Stimulated activated memory B cell treated with anti-CD40 and anti-IgM and Interleukin-4, amounts not matched to agents 10 μg/mL and 1 μg/mL and 100 μg/mL, for 72 hours (primary cell): ENCODE results near the gene ZNF512.
"Not testable (repeated sequence)": the region's sequence is repeated elsewhere in the genome, so short reads cannot be mapped to it uniquely, and the experiment has no call there.

ENCODE experiments used
- ATAC-seq: fragments of 150-1000 bp; cut with Tn5 transposase; 2 replicates; pipeline ENCODE4 v1.10.0; 2021
- H3K27ac Mint-ChIP-seq: one replicate; pipeline ENCODE4 v1.8.0; 2022; ENCODE audit warnings: mild to moderate bottlenecking, mixed read lengths
- H3K27me3 Mint-ChIP-seq: one replicate; pipeline ENCODE4 v1.8.0; 2022; ENCODE audit warnings: mixed read lengths
- H3K36me3 Mint-ChIP-seq: one replicate; pipeline ENCODE4 v1.8.0; 2022; ENCODE audit warnings: mixed read lengths
- H3K4me1 Mint-ChIP-seq: one replicate; pipeline ENCODE4 v1.8.0; 2022; ENCODE audit warnings: mixed read lengths
- H3K4me3 Mint-ChIP-seq: one replicate; pipeline ENCODE4 v1.8.0; 2022; ENCODE audit warnings: mild to moderate bottlenecking, moderate library complexity, mixed read lengths
- H3K9me3 Mint-ChIP-seq: one replicate; pipeline ENCODE4 v1.8.0; 2022; ENCODE audit warnings: mixed read lengths

ZNF512 gene, protein sequence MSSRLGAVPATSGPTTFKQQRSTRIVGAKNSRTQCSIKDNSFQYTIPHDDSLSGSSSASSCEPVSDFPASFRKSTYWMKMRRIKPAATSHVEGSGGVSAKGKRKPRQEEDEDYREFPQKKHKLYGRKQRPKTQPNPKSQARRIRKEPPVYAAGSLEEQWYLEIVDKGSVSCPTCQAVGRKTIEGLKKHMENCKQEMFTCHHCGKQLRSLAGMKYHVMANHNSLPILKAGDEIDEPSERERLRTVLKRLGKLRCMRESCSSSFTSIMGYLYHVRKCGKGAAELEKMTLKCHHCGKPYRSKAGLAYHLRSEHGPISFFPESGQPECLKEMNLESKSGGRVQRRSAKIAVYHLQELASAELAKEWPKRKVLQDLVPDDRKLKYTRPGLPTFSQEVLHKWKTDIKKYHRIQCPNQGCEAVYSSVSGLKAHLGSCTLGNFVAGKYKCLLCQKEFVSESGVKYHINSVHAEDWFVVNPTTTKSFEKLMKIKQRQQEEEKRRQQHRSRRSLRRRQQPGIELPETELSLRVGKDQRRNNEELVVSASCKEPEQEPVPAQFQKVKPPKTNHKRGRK

GRCh38 chr2:27582695-27583389 is at the start of gene ZNF512:
Gene ZNF512, plus strand, starts transcription at chr2:27583042. Its CDS starts 71 bp downstream, at chr2:27583113.
- peak within 1 kb of the TSS; percentile 87 for H3K27ac Mint-ChIP-seq
- peaks cover 34% of the 10 kb centered on the region for H3K36me3 Mint-ChIP-seq
- H3K27me3 Mint-ChIP-seq = no peaks in the 10 kb centered on the region
- peaks cover 44% of the 10 kb centered on the region for H3K4me1 Mint-ChIP-seq
- peaks cover 4% of the 10 kb centered on the region for H3K9me3 Mint-ChIP-seq
- ATAC-seq = peak; percentile 97
- H3K4me3 Mint-ChIP-seq = peak within 1 kb of the TSS; percentile 97

DNA sequence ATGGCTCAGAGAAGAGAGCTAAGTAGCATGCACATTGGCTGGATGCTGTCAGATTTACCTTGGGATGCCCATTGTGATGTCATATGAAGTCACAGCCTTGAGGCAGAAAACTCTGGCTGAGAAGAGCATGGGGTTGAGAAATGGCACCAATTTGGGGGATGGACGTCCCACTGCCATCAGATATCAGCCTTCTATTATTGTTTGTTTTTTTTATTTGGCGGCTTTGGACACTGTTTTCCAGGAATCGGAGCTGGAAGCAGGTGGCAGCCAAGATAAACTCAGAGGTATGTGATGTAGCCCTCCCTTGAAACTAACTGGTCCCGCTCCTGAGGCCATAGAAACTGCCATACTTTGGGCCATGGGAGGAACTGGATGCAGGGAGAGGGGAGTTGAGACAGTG is 45.6 kb upstream of the ZNF512 start:
- Mint-ChIP-seq H3K4me3 (no peak overlapping the region), H3K27ac (no peak overlapping the region), H3K27me3 (peaks cover 23% of the 10 kb centered on the region), H3K4me1 (no peaks in the 10 kb centered on the region), H3K36me3 (no peaks in the 10 kb centered on the region), H3K9me3 (no peaks in the 10 kb centered on the region)
- no peak for ATAC-seq

DNA sequence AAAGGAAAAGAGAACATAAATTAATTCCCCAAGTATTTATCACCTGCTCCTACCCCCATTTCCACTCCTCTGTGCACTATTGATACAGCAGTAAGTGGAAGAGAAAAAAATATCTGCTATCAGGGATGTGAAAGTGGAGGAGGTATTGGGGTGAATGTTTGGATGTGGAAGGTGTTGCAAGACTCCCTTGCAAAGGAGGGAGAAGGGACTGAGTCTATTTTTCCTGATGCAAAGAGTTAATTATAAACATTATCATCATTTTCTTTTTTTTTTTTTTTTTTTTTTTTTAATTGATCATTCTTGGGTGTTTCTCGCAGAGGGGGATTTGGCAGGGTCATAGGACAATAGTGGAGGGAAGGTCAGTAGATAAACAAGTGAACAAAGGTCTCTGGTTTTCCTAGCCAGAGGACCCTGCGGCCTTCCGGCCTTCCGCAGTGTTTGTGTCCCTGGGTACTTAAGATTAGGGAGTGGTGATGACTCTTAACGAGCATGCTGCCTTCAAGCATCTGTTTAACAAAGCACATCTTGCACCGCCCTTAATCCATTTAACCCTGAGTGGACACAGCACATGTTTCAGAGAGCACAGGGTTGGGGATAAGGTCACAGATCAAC is 43.9 kb upstream of the ZNF512 start:
- H3K9me3 Mint-ChIP-seq, H3K4me3 Mint-ChIP-seq, H3K36me3 Mint-ChIP-seq, ATAC-seq, H3K27ac Mint-ChIP-seq, H3K4me1 Mint-ChIP-seq: not testable (repeated sequence)
- H3K27me3 Mint-ChIP-seq = peaks cover 23% of the 10 kb centered on the region

DNA sequence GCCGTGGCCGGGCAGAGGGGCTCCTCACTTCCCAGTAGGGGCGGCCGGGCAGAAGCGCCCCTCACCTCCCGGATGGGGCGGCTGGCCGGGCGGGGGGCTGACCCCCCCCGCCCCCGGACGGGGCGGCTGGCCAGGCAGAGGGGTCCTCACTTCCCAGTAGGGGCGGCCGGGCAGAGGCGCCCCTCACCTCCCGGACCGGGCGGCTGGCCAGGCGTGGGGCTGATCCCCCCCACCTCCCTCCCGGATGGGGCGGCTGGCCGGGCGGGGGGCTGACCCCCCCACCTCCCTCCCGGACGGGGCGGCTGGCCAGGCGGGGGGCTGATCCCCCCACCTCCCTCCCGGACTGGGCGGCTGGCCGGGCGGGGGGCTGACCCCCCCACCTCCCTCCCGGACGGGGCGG is 43.2 kb upstream of the ZNF512 start:
- H3K4me1 Mint-ChIP-seq, H3K36me3 Mint-ChIP-seq, ATAC-seq: not testable (repeated sequence)

DNA sequence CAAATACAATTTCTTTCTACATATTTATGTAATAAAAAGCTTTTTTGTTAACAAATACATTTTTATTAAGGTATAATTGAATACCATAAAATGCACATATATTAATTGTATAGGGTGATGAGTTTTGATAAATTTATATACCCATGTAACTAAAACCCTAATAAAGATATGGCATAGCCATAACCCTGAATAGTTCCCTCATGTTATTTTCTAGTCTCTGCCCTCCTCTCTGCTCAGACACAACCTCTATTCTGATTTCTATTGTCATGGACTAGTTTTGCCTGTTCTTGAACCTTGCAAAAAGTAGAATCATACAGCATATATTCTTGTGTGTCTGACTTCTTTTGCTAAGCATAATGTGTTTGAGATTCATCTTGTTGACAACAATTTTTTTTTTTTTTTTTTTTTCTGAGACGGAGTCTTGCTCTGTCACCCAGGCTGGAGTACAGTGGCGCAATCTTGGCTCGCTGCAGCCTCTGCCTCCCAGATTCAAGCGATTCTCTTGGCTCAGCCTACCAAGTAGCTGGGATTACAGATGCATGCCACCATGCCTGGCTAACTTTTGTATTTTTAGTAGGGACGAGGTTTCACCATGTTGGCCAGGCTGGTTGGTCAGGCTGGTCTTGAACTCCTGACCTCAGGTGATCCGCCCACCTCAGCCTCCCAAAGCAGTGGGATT is 38.6 kb upstream of the ZNF512 start:
- Mint-ChIP-seq H3K9me3 (peaks cover 2% of the 10 kb centered on the region), H3K4me1 (no peaks in the 10 kb centered on the region), H3K27ac (no peak overlapping the region), H3K4me3 (no peak overlapping the region), H3K36me3 (no peaks in the 10 kb centered on the region), H3K27me3 (no peaks in the 10 kb centered on the region)
- no peak for ATAC-seq

More for the DNA sequence above, 43.2 kb upstream of the ZNF512 start:
- H3K4me3 Mint-ChIP-seq, H3K9me3 Mint-ChIP-seq, H3K27ac Mint-ChIP-seq: not testable (repeated sequence)
- H3K27me3 Mint-ChIP-seq = peaks cover 23% of the 10 kb centered on the region

DNA sequence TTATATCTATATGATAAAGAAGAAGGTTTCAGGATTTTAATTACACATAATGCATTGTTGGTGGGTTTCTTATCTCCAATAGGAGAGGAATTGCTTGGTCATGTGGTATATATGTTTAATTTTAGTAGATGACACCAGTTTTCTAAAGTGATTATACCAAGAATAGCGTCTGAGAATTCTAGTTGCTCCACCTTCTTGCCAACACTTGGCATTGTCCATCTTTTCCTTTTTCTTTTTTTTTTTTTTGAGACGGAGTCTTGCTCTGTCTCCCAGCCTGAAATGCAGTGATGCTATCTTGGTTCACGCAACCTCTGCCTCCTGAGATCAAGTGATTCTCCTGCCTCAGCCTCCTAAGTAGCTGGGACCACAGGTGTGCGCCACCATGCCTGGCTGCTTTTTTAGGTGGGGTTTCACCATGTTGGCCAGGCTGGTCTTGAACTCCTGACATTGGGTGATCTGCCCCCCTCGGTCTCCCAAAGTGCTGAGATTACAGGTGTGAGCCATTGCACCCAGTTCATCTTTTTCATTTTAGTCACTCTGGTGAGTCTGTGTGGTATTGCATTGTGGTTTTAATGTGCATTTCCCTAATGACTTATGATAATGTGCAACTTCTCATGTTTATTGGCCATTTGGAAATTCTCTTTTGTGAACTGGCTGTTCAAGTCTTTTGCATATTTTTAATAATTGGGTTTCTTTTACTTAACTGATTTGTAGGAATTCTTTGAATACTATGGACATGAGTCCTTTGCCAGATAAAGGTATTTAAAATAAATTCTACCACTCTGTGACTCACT is 37.3 kb upstream of the ZNF512 start:
- Mint-ChIP-seq H3K27ac (no peak overlapping the region), H3K36me3 (no peaks in the 10 kb centered on the region), H3K4me1 (no peaks in the 10 kb centered on the region), H3K4me3 (no peak overlapping the region), H3K9me3 (peaks cover 2% of the 10 kb centered on the region), H3K27me3 (no peaks in the 10 kb centered on the region)
- no peak for ATAC-seq

DNA sequence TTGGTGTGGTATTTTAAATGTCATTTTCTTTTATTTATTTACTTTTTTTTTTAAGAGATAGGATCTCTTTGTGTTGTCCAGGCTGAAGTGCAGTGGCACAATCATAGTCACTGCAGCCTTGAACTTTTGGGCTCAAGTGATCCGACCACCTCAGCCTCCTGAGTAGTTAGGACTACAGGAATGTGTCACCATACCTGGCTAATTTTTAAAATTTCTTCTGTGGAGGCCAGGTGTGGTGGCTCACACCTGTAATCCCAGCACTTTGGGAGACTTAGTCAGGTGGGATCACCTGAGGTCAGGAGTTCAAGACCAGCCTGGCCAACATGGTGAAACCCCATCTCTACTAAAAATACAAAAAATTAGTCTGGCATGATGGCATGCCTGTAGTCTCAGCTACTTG is 33.5 kb upstream of the ZNF512 start:
- H3K27ac Mint-ChIP-seq = no peak overlapping the region
- ATAC-seq = no peak
- peaks cover 2% of the 10 kb centered on the region for H3K9me3 Mint-ChIP-seq
- no peak overlapping the region for H3K4me3 Mint-ChIP-seq
- H3K27me3 Mint-ChIP-seq = peaks cover 8% of the 10 kb centered on the region
- no peaks in the 10 kb centered on the region for H3K36me3 Mint-ChIP-seq
- H3K4me1 Mint-ChIP-seq = no peaks in the 10 kb centered on the region

DNA sequence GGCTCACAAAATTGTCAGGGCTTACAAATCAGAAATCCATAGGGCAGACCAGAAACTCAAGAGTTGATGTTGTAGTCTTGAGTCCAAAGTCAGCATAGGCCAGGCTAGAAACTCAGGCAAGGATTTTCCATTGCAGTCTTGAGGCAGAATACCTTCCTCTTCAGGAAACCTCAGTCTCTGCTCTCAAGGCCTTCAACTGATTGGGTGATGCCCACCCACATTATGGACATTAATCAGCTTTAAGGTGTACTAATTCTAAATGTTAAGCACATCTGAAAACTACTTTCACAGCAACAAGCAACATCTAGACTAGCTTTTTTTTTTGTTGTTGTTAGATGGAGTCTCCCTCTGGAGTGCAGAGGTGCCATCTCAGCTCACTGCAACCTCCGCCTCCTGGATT is 31.3 kb upstream of the ZNF512 start:
- no peak overlapping the region for H3K4me3 Mint-ChIP-seq
- H3K36me3 Mint-ChIP-seq = no peaks in the 10 kb centered on the region
- no peak overlapping the region for H3K27ac Mint-ChIP-seq
- H3K9me3 Mint-ChIP-seq = peaks cover 2% of the 10 kb centered on the region
- no peak for ATAC-seq
- H3K27me3 Mint-ChIP-seq = peaks cover 10% of the 10 kb centered on the region
- no peaks in the 10 kb centered on the region for H3K4me1 Mint-ChIP-seq

DNA sequence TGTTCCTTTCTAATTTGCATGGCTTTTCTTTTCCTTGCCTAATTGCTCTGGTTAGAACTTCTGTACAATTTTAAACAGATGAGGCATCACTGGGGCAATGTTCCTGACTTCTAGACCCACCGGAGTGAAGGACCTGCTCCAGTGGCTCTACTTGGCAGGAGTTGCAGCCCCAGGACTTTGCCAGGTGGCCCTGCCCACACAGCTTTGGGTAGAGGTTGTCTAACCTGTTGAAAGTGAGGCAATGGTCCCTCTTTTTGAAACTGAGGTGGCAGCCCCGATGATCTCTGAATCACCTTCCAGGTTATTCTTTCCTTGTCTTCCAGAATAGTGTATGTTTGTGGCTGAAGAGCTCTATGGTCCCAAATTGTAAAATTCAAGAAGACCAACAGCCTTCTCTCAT is 29.9 kb upstream of the ZNF512 start:
- Mint-ChIP-seq H3K4me3 (no peak overlapping the region), H3K27me3 (peaks cover 10% of the 10 kb centered on the region), H3K36me3 (no peaks in the 10 kb centered on the region), H3K9me3 (no peaks in the 10 kb centered on the region), H3K4me1 (no peaks in the 10 kb centered on the region), H3K27ac (no peak overlapping the region)
- ATAC-seq = no peak

DNA sequence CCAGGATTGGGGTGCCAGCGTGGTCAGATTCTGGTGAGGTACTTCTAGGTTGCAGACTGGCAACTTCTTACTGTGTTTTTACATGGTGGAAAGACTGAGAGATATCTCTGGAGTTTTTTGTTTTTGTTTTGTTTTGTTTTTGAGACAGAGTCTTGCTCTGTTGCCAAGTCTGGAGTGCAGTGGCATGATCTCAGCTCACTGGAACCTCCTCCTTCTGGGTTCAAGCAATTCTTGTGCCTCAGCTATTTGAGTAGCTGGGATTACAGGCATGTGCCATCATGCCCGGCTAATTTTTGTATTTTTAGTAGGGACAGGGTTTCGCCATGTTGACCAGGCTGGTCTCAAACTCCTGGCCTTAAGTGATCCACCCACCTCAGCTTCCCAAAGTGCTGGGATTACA is 28.4 kb upstream of the ZNF512 start:
- not testable (repeated sequence) for ATAC-seq, H3K9me3 Mint-ChIP-seq, H3K4me3 Mint-ChIP-seq, H3K4me1 Mint-ChIP-seq, H3K36me3 Mint-ChIP-seq, H3K27ac Mint-ChIP-seq
- peaks cover 10% of the 10 kb centered on the region for H3K27me3 Mint-ChIP-seq

- no peak overlapping the region for H3K4me3 Mint-ChIP-seq
- H3K36me3 Mint-ChIP-seq = no peaks in the 10 kb centered on the region
- H3K27me3 Mint-ChIP-seq = peaks cover 3% of the 10 kb centered on the region
- no peak for ATAC-seq
- no peaks in the 10 kb centered on the region for H3K9me3 Mint-ChIP-seq
- no peak overlapping the region for H3K27ac Mint-ChIP-seq
- no peaks in the 10 kb centered on the region for H3K4me1 Mint-ChIP-seq
Observed at GRCh38 chr2:27559228-27559627, 23.6 kb upstream of the ZNF512 start.

- H3K27ac Mint-ChIP-seq = no peak overlapping the region
- no peak for ATAC-seq
- no peaks in the 10 kb centered on the region for H3K9me3 Mint-ChIP-seq
- H3K36me3 Mint-ChIP-seq = no peaks in the 10 kb centered on the region
- no peaks in the 10 kb centered on the region for H3K4me1 Mint-ChIP-seq
- peaks cover 15% of the 10 kb centered on the region for H3K27me3 Mint-ChIP-seq
- H3K4me3 Mint-ChIP-seq = no peak overlapping the region
Observed at GRCh38 chr2:27561060-27561459, 21.8 kb upstream of the ZNF512 start.

- peaks cover under 1% of the 10 kb centered on the region for H3K9me3 Mint-ChIP-seq
- no peak overlapping the region for H3K4me3 Mint-ChIP-seq
- no peak for ATAC-seq
- peaks cover 2% of the 10 kb centered on the region for H3K36me3 Mint-ChIP-seq
- peaks cover 51% of the 10 kb centered on the region for H3K27me3 Mint-ChIP-seq
- no peaks in the 10 kb centered on the region for H3K4me1 Mint-ChIP-seq
- H3K27ac Mint-ChIP-seq = no peak overlapping the region
Observed at GRCh38 chr2:27566628-27567027, 16.2 kb upstream of the ZNF512 start.

- Mint-ChIP-seq H3K27ac (no peak overlapping the region), H3K36me3 (peaks cover 5% of the 10 kb centered on the region), H3K9me3 (peaks cover 4% of the 10 kb centered on the region), H3K4me1 (no peaks in the 10 kb centered on the region), H3K27me3 (peaks cover 49% of the 10 kb centered on the region), H3K4me3 (no peak overlapping the region)
- ATAC-seq = no peak
Observed at GRCh38 chr2:27569398-27569797, 13.4 kb upstream of the ZNF512 start.
